CD4-positive, alpha-beta T cell treated with Interleukin-15 for 1 hour (primary cell): ENCODE measurements around the gene PTHLH.

Source experiments
- DNase-seq: peaks from one replicate; pipeline ENCODE4 v3.0.0-alpha.2; 2020

PTHLH gene

DNA sequence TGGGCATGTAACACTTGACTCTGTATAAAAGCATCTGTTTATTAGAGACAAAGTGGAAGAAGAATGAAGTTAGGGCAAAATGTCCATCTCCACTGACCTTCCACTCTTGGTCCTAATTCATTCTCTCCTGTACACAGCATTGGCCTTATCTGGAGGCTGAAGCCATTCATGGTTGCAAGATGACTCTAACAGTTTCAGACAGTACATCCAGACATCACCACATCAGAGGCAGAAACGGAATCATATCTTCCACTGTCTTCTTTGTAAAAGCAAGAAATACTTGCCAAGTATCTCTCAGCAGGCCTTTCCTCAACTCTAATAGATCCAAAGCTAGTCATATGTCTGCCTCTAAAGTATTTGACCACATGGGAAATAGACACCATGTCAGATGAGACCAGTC is 41.1 kb downstream of the PTHLH start:
- DNase-seq: no peak

DNA sequence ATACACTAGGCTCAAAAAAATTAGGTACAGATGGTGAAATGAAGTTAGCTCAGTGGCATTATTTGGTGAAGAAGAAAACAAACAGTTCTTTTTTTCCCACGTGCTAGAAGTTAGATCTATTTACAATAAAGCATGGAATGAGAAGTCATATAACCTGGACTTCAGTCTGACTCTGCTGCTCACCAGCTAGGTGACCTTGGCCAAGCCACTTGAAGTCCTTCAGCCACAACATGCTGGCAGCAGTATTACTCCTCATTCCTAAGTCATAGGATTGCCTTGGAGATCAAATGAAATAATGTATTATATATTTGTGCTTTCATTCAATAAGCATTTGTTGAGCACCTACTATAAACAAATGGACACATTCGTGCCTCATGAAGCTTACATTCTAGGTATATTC is 45.2 kb downstream of the PTHLH start:
- DNase-seq: no peak

DNA sequence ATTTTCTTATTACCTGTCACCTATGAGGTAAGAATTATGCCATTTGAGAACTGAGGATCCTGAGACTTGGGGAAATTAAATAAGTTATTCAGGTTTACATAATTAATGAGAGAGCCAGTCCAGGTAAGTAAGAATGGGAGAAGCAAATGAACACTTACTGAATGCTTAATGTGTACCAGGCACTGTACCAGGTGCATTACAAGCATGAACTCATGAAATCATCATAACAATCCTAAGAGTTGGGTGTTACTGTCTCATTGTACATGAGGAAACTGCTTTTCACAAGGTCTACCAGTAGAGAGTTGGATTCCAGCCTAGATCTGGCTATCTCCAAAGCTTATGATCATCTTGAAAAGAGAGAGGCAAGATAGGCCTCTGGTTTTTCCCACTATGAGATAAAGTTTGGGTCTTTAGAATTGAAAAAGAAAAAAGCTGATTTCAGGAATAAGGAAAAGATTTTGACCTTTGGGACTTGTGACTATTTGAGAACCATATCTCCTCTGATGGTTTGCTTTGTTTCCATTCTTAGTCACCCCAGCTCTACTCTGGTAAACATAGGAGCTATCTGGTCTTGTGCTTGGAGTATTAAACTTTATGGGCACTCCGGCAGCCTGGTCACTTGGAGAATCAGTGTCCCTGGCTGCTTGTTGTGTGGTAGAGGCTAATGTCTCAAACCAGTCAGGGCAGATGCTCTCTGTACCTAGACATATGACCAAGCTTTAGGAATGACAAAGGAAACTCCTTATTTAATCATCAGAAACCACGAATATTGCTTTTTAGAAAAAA is 48.0 kb downstream of the PTHLH start:
- DNase-seq: no peak

DNA sequence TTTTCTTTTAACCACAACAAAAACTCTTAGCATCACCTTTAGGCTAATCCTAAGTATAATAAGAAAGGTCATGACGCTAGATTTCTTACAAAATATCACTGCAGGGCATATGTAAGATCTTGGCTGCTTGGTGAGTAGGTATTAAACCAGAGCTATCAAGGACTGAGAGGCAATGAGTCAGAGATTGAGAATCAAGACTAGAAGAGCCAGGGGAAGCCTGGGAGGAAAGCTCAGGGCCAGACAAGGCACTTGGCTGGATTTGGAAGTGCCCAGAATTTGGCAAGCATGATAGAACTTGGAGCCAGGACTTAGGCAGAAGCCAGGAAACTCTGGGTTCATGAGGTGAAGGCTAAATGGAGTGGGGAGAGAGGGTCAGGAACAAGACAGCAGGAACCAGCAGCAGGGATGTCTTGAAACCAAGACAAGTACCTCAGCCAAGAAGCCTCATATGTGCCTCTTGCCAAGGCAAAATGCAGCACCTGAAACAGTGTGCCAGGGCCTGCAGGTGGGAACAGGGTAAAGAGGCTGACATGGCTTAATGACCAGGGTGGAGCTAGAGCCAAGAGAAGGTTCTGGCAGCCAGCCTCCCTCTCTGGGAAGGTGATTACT is 49.9 kb downstream of the PTHLH start:
- no peak for DNase-seq

GRCh38 chr12:27919671-27920235 is 52.8 kb downstream of the PTHLH start:
- DNase-seq: no peak

DNA sequence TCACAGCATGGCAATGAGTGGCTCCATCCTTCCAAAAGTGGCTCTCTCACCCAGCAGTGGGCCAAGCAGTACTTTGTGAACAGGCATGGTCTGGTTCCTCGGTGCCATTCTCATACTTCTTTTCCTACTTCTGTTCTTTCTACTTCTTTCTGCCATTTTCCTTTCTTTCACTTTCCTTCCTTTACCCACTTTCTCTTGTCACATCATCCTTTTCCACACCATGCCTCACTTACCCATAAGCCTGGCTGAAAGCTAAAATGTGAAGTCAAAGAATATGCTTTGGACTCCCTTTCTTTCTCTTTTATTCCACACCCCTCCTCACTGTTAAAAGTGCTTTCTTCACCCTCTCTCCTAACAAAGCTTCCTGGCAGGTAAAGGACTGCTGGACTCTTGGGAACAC is 57.0 kb downstream of the PTHLH start:
- DNase-seq: no peak

DNA sequence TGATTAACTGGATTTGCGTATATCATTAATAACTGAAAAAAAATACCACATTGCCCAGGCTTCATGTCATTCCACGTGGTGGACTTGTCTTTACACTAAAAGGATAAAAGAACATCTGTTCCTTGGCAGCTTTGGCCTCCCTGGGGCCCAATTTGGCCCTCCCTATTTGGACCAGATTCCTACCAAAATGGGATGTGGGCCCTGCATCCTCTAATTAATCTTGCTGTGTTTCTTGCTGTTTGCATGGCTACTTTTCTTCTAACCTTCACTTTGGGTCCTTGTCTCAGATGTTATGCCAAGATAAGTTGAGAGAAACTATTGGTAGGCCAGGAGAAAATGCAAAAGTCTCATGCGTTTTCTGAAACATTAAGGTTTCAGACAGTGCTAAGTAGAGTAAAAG is 57.5 kb downstream of the PTHLH start:
- no peak for DNase-seq

GRCh38 chr12:27913999-27914614 is 58.4 kb downstream of the PTHLH start:
- DNase-seq: no peak

GRCh38 chr12:27911397-27911796 is 61.1 kb downstream of the PTHLH start:
- no peak for DNase-seq
